ENCODE results near the gene EXOC2. TPM values are rescaled to one million over a fixed set of nuclear protein-coding genes. Genes with fewer than 3 reads are reported as not detected.

The EXOC2 gene
- total and polyA plus RNA-seq, 7 donors, result 5.4 to 23.2 (median 15.3) TPM

- no peak overlapping the region for H3K27ac ChIP-seq
- H3K27me3 ChIP-seq, result no peaks in the 10 kb centered on the region
- DNase-seq, result no peak
- no peak overlapping the region for H3K4me3 ChIP-seq
- H3K4me1 ChIP-seq, result no peaks in the 10 kb centered on the region
- intact Hi-C loops (cut with DNase I), result no loop called here
- no peaks in the 10 kb centered on the region for H3K9me3 ChIP-seq
- peaks cover 0 to 85% (median 11%) of the 10 kb centered on the region in 4 donors for H3K36me3 ChIP-seq
- WGBS, 2 donors, result 93 to 94% methylated on average over 12 of the region's 12 CpGs
- TF ChIP-seq CTCF (IDR thresholded peaks at IDR 0.05), result no peak
- TF ChIP-seq POLR2A (IDR thresholded peaks at IDR 0.05), result no peak
- TF ChIP-seq POLR2AphosphoS5 (IDR thresholded peaks at IDR 0.05), result no peak
- no peak for TF ChIP-seq EP300 (IDR thresholded peaks at IDR 0.05)
Measured at GRCh38 chr6:551829-552350, 141.0 kb downstream of the EXOC2 start.

GRCh38 chr6:551405-551804, 141.5 kb downstream of the EXOC2 start:
- H3K4me3 ChIP-seq, result no peak overlapping the region
- no peak for TF ChIP-seq POLR2A (IDR thresholded peaks at IDR 0.05)
- no peak for TF ChIP-seq EP300 (IDR thresholded peaks at IDR 0.05)
- no peak for TF ChIP-seq CTCF (IDR thresholded peaks at IDR 0.05)
- TF ChIP-seq POLR2AphosphoS5 (IDR thresholded peaks at IDR 0.05), result no peak
- peaks cover 0 to 84% (median 11%) of the 10 kb centered on the region in 4 donors for H3K36me3 ChIP-seq
- H3K27ac ChIP-seq, result no peak overlapping the region
- no peak for DNase-seq
- intact Hi-C loops (cut with DNase I), result no loop called here
- no peaks in the 10 kb centered on the region for H3K9me3 ChIP-seq
- no peaks in the 10 kb centered on the region for H3K27me3 ChIP-seq
- H3K4me1 ChIP-seq, result no peaks in the 10 kb centered on the region
- WGBS, 2 donors, result 87 to 92% methylated on average over 4 of the region's 4 CpGs

GRCh38 chr6:549906-550305, 143.0 kb downstream of the EXOC2 start:
- intact Hi-C loops (cut with DNase I), result no loop called here
- WGBS, 2 donors, result 90 to 92% methylated on average over 6 of the region's 6 CpGs
- no peak overlapping the region for H3K27ac ChIP-seq
- H3K9me3 ChIP-seq, result no peaks in the 10 kb centered on the region
- H3K4me3 ChIP-seq, result no peak overlapping the region
- H3K27me3 ChIP-seq, result no peaks in the 10 kb centered on the region
- no peak for TF ChIP-seq EP300 (IDR thresholded peaks at IDR 0.05)
- no peak for TF ChIP-seq CTCF (IDR thresholded peaks at IDR 0.05)
- no peak for TF ChIP-seq POLR2AphosphoS5 (IDR thresholded peaks at IDR 0.05)
- TF ChIP-seq POLR2A (IDR thresholded peaks at IDR 0.05), result no peak
- peaks cover 0 to 75% (median 11%) of the 10 kb centered on the region in 4 donors for H3K36me3 ChIP-seq
- H3K4me1 ChIP-seq, result no peaks in the 10 kb centered on the region
- DNase-seq, result no peak

- Histone ChIP-seq H3K36me3 (peaks cover 0 to 70% (median 10%) of the 10 kb centered on the region in 4 donors), H3K4me1 (no peaks in the 10 kb centered on the region), H3K9me3 (no peaks in the 10 kb centered on the region), H3K27ac (no peak overlapping the region), H3K4me3 (no peak overlapping the region), H3K27me3 (no peaks in the 10 kb centered on the region)
- WGBS, 2 donors, result 79 to 92% methylated on average over 6 of the region's 6 CpGs
- DNase-seq, result no peak
- no peak for TF ChIP-seq EP300 (IDR thresholded peaks at IDR 0.05)
- TF ChIP-seq POLR2AphosphoS5 (IDR thresholded peaks at IDR 0.05), result no peak
- intact Hi-C loops (cut with DNase I), result no loop called here
Measured at GRCh38 chr6:548517-548916, 144.4 kb downstream of the EXOC2 start.

GRCh38 chr6:548091-548490, 144.8 kb downstream of the EXOC2 start:
- H3K4me1 ChIP-seq, result no peaks in the 10 kb centered on the region
- TF ChIP-seq POLR2AphosphoS5 (IDR thresholded peaks at IDR 0.05) (no peak), EP300 (IDR thresholded peaks at IDR 0.05) (no peak), POLR2A (IDR thresholded peaks at IDR 0.05) (no peak), CTCF (IDR thresholded peaks at IDR 0.05) (no peak)
- no peaks in the 10 kb centered on the region for H3K27me3 ChIP-seq
- H3K36me3 ChIP-seq, result peaks cover 0 to 70% (median 10%) of the 10 kb centered on the region in 4 donors
- H3K27ac ChIP-seq, result no peak overlapping the region
- intact Hi-C loops (cut with DNase I), result no loop called here
- no peak for DNase-seq
- 91 to 93% methylated on average over 5 of the region's 5 CpGs for WGBS, 2 donors
- no peaks in the 10 kb centered on the region for H3K9me3 ChIP-seq
- no peak overlapping the region for H3K4me3 ChIP-seq
